Fibroblast of peridontal ligament (primary cell): Measurements from ENCODE around the gene GAREM2.
A peak's percentile ranks its signal among the peaks of the same experiment; 100 is the strongest.

Source experiments
- DNase-seq: peaks from one replicate; pipeline ENCODE4 v3.0.0-alpha.2; 2010; ENCODE audit errors: extremely low read depth

Gene GAREM2

DNA sequence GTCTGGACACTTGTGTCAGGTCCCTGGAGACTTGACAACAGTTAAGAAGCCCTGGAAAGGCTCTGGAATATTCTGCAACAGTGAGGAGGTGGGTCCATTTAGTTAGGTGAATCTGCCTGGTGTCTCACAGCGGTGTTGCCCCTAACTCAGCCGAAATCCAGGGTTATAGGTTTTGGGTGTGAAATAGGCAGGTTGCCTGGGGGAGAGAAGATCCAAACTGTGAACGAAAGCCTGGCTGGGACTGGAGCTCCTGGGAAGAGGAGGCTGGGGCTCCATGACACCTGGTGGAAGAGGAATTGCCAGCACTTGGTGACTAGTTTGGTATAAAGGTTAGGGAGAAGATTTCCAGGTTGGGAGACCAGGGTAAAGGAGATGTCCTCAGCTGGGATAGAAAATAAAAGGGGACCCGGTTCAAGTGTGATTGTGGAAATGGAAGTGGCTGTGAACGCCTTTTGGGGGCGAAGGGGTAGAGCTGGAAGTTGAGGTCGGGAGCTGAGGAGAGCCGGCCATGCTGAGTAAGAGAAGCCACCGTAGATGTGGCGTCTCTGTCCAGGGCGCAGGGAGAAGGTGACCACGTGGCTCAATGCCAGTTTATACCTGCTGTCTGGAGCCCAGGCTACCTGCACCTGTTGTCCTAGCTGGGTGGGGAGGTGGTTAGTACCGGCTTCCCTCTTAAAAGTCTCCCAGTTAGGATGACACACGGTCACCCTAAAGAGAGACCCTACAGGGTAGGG is 3.0 kb upstream of the GAREM2 start:
- DNase-seq: no peak

DNA sequence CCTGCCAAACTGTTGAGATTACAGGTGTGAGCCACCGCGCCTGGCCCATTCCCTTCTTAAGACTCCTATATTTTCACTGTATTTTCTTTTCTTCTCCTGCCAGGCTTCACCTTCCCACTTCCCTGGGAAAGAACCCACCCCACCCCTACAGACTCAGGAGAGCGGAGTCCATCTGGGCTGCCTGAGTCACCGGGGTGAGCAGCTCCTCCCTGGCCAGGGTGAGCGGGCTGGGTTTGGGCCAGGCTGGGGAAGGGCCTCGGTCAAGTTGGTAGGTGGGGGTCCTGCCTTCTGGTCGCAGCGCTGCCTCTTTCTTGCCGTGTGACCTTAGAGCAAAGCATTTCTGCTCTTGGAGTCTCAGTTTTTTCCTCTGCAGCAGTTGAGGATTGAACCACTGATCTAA is 2.1 kb upstream of the GAREM2 start:
- no peak for DNase-seq

DNA sequence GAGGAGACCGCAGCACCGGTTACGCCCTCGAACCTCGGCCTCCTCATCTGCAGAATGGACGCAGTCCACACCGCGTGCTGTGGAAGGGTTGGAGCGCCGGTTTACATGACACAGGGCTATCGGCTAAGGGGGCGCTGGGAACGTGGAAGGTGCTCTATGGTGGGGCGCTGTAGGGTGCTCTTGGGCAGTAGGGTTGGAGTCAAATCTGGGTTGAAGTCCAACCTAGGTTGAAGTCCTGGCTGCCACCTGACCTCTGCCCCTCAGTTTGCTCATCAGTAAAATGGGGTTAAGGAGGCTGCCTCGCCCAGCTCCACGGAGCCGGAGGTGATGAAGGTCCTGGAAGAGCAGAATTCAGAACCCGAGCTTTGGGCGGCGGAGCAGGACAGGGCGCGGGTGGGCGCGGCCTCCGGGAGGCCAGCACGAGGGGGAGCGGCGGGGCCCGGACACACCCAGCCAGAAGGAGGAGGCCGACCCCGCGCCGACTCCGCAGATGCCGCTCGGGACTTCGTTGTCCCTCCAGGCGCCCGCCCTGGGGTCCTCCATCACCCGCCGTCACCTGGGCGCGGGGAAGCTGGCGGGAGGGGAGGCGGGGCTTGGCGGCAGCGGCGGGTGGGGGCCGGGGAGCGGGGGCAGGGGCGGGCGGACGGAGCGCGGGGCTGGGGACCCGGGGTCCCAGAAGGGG is 558 bp upstream of the GAREM2 start:
- no peak for DNase-seq

DNA sequence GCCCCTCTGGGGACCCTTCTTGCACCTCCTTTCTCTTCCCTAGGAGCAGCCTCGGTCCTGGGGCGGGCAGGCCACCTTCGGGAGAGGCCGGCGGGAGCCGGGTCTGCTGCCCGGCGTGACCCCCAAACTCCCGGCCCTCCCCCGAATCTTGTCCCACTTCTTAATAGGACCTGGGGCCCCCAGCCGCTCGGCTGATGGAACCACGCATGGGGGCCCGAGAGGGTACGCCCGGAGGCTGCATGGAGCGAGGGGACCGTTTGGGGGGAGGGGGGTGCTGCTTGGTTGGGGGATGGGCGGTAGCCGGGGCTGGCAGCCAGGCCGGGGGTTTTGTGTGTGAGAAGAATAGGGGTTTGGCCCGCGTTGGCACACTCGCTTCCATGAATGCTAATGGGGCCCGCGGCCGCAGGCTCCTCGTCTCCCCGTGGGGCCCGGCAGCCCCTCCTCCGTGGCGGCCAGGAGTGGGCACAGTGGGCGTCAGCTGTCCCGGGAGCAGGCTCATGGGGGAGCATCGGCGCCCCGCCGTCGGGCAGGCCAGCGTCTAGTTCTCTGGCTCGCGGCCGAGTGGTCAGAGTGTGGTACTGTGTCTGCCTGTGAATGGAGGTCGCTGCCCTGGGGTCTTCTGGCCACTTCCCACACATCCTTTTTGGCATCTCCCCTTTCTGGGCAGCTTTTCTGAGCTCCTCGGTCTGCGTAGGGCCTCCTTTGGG is 1.0 kb downstream of the GAREM2 start:
- DNase-seq: no peak

DNA sequence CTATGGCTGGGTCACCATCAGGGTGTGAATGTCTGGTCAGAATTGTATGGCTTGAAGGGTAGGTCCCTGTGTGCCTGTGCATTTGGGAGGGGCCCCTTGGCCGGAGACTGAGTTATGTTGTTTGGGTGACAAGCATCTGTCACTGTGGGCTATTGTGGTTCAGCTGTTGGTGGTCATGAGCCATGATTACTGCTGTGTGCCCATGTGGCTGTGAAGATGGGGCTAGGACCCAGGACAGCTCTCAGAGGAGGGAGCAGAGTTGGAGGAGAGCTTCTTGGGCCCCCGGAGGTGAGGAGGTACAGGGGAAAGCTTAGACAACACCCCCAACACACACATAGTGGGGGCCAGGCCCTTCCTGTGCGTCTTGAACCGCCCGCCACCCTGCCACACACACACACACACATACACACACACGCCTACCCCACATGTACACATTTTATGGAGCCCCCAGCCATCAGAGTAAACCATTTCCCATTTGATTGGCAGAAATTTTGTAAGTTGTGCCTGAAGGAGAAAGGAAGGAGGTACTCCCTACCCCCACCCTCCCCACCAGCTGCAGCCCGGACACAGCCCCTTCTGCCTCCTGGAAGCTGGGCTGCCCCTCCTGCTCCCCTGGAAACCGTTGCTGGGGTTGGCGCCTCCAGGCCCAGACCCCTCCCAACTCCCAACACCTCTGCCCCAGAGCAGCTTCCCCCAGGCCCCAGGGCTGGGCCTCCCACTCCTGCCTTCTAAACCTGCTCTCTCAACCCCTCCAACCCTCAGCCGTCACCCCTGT is 2.0 kb downstream of the GAREM2 start:
- no peak for DNase-seq

DNA sequence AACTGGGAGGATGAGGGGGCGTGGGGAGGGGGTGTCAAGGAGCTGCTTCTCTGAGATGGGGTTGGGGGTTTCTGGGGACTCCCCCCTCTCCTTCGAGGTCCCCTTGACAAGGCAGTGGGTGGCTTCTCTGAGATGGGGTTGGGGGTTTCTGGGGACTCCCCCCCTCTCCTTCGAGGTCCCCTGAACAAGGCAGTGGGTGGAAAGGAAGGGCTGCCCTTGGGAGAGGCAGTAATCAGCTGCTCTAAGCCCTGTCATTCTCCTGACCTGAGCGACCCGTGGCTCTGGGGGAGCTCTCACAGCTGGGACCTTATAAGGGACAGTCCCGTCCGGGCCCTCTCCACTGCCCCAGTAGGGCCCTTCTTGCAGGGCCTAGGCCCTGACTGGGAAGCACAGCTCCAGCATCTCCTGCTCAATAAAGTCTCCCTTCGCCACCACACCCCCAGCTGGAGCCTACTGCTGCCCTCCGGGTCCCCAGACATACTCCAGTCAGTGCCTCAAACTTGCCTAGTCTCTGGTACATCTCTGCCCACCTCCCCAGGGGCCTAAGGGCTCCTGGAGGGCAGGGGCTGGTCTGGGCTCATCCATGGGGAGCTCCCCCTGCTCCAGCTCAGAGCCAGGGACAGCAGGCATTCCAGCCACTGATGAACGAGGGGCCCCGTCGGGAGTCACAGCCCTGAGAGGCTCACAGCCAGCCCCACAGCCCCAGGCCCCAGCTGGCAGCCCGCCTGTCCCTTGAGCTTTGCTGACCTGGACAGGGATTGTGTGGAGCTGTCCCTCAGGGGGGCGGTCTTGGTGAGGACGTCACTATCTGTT is 2.8 kb downstream of the GAREM2 start:
- DNase-seq: no peak

DNA sequence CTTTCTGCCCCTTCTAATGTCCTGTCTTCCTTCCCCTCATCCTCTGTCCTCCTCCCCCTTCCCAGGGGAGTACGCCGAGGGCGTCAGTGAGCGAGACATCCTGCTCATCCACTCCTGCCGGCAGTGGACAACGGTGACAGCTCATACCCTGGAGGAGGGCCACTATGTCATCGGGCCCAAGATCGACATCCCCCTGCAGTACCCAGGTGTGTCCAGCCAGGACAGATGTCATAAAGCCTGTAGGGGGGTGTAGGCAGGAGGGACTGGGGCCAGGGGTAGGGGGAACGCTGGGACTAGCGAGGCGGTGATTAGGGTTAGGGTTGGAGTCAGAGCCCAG is 3.4 kb downstream of the GAREM2 start:
- no peak for DNase-seq

DNA sequence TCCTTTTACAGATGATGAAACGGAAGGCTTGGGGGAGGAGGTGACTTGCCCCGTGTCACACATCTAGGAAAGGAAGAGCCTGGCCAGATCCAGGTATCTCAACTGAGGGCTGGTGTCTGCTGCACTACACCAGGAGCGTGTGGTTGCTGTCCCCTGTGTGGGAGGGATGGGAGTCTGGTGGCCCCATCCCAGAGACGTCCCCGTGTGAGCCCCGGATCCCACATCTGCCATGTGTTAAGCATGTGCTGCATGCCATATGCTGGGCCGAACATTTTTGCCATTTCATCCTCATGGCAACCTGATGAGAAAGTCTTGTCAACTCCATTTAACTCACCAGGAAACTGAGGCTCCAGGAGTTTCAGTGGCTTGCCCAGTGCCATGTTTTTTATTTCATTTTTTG is 4.2 kb downstream of the GAREM2 start:
- DNase-seq: no peak

DNA sequence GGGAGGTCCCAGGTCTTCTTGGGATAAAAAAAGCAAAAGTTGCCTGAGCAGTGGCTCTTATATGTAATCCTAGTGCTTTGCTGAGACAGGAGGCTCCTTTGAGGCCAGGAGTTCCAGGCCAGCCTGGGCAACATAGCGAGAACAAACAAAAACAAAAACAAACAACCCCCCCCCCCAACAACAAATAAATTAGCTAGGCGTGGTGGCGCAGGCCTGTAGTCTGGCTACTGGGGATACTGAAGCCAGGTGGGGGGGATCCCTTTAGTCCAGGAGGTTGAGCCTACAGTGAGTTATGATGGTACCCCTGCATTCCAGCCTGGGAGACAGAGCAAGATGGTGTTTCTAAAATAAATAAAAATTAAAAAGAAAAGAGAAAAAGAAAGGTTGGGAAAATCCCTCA is 5.4 kb downstream of the GAREM2 start:
- DNase-seq: no peak

DNA sequence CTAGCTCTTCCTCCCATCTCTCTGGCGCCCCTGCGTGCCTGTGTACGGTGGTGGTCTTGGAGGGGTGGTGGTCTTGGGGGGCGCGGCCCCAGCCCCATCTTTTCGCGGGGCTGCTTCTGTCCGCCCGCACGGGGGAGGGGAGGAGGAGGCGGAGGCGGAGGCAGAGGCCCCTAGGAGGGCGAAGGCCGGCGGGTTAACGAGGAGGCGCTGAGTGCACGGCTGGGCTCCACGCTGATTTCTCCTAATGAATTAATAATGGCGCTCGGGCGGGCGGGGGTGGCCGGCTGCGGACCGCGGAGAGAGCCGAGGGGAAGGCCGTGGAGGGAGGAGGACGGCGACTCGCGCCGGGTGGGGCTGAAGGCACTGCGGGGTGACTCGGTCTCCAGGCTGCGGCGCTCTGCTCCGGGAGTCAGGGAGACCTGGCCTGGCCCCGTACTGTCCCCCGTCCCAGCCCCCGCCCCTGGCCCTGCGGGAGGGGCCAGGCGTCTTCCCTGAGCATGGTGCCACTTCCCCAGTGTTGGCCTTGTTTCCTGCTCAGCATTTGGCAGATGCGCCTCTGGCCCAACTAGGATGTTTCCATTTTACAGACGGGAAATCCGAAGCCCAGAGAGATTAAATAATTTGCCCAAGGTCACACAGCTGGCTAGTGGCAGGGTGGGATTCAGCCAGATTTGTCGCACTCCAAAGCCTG is 6.0 kb downstream of the GAREM2 start:
- DNase-seq: no peak

DNA sequence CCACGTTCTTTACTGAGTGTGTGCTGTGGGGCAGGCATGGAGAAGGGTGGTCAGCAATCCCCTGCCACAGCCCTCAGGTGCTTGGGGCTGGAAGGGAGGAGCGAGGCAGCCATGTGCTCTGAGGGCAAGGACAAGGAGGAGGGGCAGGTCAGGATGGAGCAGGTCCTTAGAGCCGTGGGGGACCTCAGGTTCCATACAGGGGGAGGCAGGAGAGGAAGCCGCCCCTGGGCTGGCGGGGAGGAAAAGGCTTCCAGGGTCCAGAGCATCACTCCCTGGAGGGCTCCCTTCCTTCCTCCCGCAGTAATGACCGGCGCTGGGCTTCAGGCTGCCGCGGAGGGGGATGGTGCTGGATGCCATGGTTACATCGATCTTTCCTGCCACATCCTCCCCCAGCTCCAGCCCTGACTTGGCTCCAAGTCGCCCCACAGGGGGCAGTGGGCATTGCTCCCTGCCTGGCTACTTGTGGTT is 6.6 kb downstream of the GAREM2 start:
- DNase-seq: no peak

DNA sequence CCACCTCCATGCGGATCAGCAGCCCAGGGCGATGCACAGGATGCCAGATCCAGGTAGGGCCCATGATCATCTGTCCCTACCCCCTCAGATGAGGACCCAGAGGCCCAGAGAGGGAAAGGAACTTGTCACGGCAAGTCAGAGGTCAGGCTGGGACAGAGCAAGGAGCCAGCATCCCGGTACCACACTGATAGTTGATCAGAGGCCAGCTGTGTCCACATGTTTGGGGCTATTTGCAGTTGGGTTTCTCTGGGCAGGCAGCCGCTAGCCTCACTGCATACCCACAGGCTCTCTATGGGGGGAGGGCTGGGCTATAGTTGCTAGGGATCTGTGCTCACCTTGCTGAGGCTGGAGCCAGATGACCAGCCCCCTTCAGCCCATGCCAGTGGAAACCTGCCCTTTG is 9.6 kb downstream of the GAREM2 start:
- DNase-seq: no peak

DNA sequence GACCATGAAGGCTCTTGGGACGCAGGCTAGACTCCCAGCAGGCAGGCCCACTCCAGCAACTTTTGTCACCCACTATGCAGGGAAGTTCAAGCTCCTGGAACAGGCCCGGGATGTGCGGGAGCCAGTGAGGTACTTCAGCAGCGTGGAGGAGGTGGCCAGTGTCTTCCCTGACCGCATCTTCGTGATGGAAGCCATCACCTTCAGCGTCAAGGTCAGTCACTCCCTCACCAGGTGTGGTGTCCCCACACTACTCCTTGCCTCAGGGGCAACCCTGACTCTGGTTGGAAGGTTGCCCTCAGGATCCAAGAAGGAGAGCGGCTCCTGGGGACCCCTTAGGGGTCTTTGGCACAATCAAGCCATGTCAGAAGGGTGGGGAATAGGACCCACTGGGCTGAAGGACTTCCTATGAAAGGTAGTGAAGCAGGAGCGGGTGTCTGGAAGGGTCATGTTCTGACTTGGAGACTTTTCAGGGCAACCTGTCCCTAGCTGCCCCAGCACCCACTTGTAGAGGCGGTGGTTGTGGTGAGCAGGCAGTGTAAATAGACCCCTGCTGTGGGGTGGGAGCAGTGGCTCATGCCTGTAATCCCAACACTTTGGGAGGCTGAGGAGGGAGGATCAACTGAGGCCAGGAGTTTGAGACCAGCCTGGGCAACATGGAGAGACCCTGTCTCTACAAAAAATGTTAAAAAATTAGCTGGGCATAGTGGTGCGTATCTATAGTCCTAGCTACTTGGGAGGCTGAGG is 10.2 kb downstream of the GAREM2 start:
- no peak for DNase-seq

DNA sequence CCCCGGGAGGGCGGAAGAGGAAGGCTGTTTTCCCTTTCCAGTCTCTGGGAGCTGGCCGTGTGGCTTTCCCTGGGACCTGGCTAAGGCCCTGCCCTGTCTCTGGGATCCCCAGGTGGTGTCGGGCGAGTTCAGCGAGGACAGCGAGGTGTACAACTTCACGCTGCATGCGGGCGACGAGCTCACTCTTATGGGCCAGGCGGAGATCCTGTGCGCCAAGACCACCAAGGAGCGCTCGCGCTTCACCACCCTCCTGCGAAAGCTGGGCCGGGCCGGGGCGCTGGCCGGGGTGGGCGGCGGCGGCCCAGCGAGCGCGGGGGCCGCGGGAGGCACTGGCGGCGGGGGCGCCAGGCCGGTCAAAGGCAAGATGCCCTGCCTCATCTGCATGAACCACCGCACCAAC is 11.2 kb downstream of the GAREM2 start:
- DNase-seq: no peak

DNA sequence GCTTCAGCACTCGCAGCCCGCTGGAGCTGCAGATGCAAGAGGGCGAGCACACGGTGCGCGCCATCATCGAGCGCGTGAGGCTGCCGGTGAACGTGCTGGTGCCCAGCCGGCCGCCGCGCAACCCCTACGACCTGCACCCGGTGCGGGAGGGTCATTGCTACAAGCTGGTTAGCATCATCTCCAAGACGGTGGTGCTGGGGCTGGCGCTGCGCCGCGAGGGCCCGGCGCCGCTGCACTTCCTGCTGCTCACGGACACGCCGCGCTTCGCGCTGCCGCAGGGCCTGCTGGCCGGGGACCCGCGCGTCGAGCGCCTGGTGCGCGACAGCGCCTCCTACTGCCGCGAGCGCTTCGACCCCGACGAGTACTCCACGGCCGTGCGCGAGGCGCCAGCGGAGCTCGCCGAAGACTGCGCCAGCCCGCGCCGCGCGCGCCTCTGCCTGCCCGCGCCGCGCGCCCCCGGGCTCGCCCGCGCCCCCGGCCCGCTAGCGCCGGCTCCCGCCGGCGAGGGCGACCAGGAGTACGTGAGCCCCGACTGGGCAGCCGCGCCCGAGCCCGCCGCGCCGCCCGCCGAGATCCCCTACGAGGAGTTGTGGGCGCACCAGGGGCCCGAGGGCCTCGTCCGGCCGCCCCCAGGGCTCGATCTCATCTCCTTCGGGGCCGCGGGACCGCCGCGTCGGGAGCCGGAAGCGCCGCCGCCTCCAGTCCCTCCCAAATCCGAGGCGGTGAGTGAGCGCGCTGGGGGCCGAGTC is 11.8 kb downstream of the GAREM2 start:
- DNase-seq: peak; percentile 77

DNA sequence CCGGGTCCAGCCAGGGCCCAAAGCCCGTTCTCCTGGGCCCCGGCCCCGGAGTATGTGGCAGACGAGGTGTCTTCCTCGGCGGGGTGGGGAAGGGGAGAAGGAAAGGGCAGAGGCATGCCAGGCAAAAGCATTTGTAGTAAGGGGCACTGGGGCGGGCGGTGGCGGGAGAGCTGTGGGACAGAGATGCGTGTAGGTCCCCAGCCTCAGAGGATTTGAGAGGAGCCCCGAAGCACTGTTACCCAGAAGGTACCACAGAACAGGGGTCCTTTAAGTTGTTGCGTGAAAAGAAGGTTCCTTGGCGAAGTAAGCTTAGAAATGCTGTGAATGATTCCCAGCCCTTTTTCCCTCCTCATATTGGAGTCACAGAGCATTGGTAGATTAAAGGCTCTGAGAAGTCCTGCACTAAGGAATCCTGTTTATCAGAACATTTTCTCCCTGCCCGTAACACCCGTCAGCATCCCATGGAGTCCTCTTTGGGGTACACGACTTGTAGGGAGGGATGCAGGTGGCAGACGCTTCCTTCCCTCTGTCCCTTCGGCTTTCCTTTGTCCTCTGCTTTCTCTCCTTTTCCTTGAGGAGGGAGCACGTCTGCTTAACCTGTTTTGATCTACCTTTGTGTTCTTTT is 12.5 kb downstream of the GAREM2 start:
- peak; percentile 18 for DNase-seq

DNA sequence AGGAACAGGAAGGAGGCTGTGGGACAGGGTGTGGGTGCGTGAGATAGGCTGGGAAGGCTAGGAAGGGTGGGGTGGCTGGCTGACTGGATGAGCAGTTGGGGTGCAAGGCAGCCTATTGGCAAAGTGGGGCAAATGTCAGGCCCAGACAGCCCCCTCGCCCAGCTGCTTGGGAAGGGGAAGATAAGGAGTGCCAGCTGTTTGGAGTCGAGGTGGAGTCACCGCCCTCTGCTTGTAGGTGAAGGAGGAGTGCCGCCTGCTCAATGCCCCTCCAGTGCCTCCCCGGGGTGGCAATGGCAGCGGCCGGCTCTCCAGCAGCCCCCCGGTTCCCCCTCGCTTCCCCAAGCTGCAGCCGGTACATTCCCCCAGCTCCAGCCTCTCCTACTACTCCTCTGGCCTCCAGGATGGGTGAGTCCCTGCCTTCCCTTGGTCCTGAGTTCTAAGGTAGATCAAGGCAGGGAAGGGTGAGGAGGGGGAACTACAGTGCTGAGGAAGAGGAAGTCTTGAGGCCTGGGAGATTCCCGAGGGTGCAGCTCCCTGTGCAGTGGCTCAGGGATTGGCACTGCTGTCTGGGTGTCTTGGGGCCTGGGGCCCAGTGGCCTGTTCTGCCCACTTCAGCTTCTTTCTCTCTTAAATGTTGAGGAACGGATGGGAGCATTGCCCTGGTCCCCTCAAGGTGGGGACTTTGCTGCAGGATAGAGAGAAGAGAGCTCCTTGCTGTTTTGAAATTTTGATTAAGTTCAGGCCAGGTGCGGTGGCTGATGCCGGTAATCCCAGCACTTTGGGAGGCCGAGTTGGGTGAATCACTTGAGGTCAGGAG is 13.3 kb downstream of the GAREM2 start:
- DNase-seq: no peak

DNA sequence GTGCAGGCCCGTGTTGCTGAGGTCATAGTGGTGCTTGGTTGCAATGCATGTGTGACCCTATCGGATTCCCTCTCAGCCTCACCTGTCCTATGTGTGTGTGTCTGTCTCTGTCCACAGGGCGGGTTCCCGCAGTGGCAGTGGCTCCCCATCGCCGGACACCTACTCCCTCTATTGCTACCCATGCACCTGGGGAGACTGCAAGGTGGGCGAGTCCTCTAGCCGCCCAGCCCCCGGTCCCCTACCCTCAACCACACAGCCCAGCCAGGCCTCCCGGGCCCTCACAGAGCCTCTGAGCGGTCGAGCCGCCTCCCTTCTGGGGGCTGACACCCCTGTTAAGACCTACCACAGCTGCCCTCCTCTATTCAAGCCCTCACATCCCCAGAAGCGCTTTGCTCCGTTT is 14.2 kb downstream of the GAREM2 start:
- DNase-seq: no peak
